B cell (primary cell): Measurements from ENCODE around the gene EHBP1.

ENCODE experiments used
- EZH2 ChIP-seq: IDR thresholded peaks from 2 replicates; pipeline ENCODE4 v1.6.1; 2012; ENCODE audit warnings: borderline replicate concordance, low read depth, mild to moderate bottlenecking, moderate library complexity, low read length; ENCODE audit not compliant: insufficient read depth, poor library complexity, severe bottlenecking
- TF ChIP-seq, protein P1 (sequence below): fragments of 200-600 bp; IDR thresholded peaks from one replicate; pipeline ENCODE4 v1.8.0; 2022; ENCODE audit warnings: antibody characterized with exemption, mild to moderate bottlenecking

DNA sequence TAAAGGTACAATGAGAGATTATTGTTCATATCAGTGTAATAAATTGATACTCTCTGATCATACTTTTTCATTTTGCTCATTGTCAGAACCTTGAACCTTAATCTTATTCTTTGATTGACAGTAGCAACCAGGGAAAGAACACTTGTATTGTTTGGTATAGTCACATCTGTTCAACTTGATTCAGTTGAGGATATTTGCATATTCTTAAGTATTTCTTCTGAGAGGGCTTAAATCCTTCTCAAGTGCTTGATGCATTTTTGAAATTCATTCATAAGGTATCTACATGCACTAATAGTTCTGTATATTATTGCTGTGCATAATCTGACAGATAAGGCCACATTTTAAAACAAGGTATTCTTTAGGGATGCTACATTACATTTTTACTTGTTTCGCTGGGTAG, 118.9 kb downstream of the EHBP1 start:
- TF ChIP-seq, protein P1, sequence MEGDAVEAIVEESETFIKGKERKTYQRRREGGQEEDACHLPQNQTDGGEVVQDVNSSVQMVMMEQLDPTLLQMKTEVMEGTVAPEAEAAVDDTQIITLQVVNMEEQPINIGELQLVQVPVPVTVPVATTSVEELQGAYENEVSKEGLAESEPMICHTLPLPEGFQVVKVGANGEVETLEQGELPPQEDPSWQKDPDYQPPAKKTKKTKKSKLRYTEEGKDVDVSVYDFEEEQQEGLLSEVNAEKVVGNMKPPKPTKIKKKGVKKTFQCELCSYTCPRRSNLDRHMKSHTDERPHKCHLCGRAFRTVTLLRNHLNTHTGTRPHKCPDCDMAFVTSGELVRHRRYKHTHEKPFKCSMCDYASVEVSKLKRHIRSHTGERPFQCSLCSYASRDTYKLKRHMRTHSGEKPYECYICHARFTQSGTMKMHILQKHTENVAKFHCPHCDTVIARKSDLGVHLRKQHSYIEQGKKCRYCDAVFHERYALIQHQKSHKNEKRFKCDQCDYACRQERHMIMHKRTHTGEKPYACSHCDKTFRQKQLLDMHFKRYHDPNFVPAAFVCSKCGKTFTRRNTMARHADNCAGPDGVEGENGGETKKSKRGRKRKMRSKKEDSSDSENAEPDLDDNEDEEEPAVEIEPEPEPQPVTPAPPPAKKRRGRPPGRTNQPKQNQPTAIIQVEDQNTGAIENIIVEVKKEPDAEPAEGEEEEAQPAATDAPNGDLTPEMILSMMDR: no peak
- no peak for TF ChIP-seq EZH2
